Measurements from ENCODE around the gene LLPH.

DNA sequence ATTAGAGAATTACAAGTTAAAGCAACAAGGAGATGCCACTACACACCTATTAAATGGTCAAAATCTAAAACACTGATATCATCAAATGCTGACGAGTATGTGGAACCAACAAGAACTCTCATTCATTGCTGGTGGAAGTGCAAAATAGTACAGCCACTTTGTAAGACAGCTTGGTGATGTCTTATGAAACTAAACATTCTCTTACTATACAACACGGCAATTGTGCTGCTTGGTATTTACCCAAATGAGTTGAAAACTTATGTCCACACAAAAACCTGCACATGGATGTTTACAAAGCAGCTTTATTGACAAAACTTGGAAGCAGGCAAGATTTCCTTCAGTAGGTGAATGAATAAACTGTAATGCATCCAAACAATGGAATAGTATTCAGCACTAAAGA, 36.0 kb upstream of the LLPH start:
- TF ChIP-seq GATA2 (IDR thresholded peaks at IDR 0.05; ENCODE audit: low read depth, low read length) (no peak), GATA3 (IDR thresholded peaks at IDR 0.05; ENCODE audit: low read depth, low read length) (no peak)

Data from SH-SY5Y (cell line).